T-helper 2 cell (primary cell): Measurements from ENCODE around the gene TOM1L1.
A peak's percentile ranks its signal among the peaks of the same experiment; 100 is the strongest.
"Not testable (repeated sequence)": the region's sequence is repeated elsewhere in the genome, so short reads cannot be mapped to it uniquely, and the experiment has no call there.

Source experiments
- DNase-seq, 5 experiments: peaks; one replicate each; pipeline versions ENCODE4 v3.0.0 to v3.0.0-alpha.2; 2012 to 2022
- total RNA-seq, 2 donors: gene quantifications; one replicate each; lab custom pipeline; 2026; lab: John Stamatoyannopoulos, UW

Gene TOM1L1
- 0.31 to 2.6 reads per million in 2 donors for total RNA-seq

GRCh38 chr17:54900457-54901229, at the start of gene TOM1L1:
Gene TOM1L1, plus strand, starts transcription at chr17:54900852. Its CDS starts 14 bp downstream, at chr17:54900866.
- DNase-seq: peak in 2 of 5 experiments; percentile 3 to 61

- no peak for DNase-seq
Measured at GRCh38 chr17:54859187-54859586, 41.5 kb upstream of the TOM1L1 start.

- no peak for DNase-seq
Measured at GRCh38 chr17:54860617-54861470, 39.8 kb upstream of the TOM1L1 start.

- no peak for DNase-seq
Measured at GRCh38 chr17:54861471-54861983, 39.1 kb upstream of the TOM1L1 start.

- DNase-seq: no peak
Measured at GRCh38 chr17:54863176-54863575, 37.5 kb upstream of the TOM1L1 start.

GRCh38 chr17:54864070-54864469, 36.6 kb upstream of the TOM1L1 start:
- no peak for DNase-seq

GRCh38 chr17:54864636-54865356, 35.9 kb upstream of the TOM1L1 start:
- DNase-seq: no peak

GRCh38 chr17:54867634-54868033, 33.0 kb upstream of the TOM1L1 start:
- DNase-seq: no peak

- no peak for DNase-seq
Measured at GRCh38 chr17:54870671-54871175, 29.9 kb upstream of the TOM1L1 start.

- DNase-seq: not testable (repeated sequence)
Measured at GRCh38 chr17:54875906-54876305, 24.7 kb upstream of the TOM1L1 start.

- no peak for DNase-seq
Measured at GRCh38 chr17:54876656-54877195, 23.9 kb upstream of the TOM1L1 start.

- no peak for DNase-seq
Measured at GRCh38 chr17:54881255-54881972, 19.2 kb upstream of the TOM1L1 start.

GRCh38 chr17:54882371-54882770, 18.3 kb upstream of the TOM1L1 start:
- no peak for DNase-seq

GRCh38 chr17:54882950-54883349, 17.7 kb upstream of the TOM1L1 start:
- DNase-seq: peak in 1 of 5 experiments; percentile 77

- no peak for DNase-seq
Measured at GRCh38 chr17:54883939-54884338, 16.7 kb upstream of the TOM1L1 start.

- DNase-seq: no peak
Measured at GRCh38 chr17:54887787-54888186, 12.9 kb upstream of the TOM1L1 start.

- DNase-seq: no peak
Measured at GRCh38 chr17:54888254-54888653, 12.4 kb upstream of the TOM1L1 start.

- DNase-seq: no peak
Measured at GRCh38 chr17:54888981-54889380, 11.7 kb upstream of the TOM1L1 start.

GRCh38 chr17:54891176-54891821, 9.4 kb upstream of the TOM1L1 start:
- DNase-seq: peak in 1 of 5 experiments; percentile 35

GRCh38 chr17:54892360-54892759, 8.3 kb upstream of the TOM1L1 start:
- DNase-seq: no peak

- no peak for DNase-seq
Measured at GRCh38 chr17:54898576-54898975, 2.1 kb upstream of the TOM1L1 start.
